Endodermal cell (in vitro differentiated cells): ENCODE data around the gene ZFYVE1. TPM values are rescaled to one million over a fixed set of nuclear protein-coding genes. Genes with fewer than 3 reads are reported as not detected.
"Not testable (repeated sequence)": the region's sequence is repeated elsewhere in the genome, so short reads cannot be mapped to it uniquely, and the experiment has no call there.

Source experiments
- DNase-seq: peaks from one replicate; pipeline ENCODE4 v3.0.0-alpha.2; 2017
- H3K27ac ChIP-seq: 2 replicates; pipeline ENCODE4 v1.5.1; 2013; ENCODE audit warnings: mild to moderate bottlenecking, low read depth, low read length, moderate library complexity
- H3K27me3 ChIP-seq: 2 replicates; pipeline ENCODE4 v1.6.1; 2013; ENCODE audit warnings: mild to moderate bottlenecking, low read length, moderate library complexity; ENCODE audit not compliant: insufficient read depth, control insufficient read depth, poor library complexity, severe bottlenecking
- H3K36me3 ChIP-seq: 2 replicates; pipeline ENCODE4 v1.7.0; 2013; ENCODE audit warnings: mild to moderate bottlenecking, low read length, moderate library complexity; ENCODE audit not compliant: control insufficient read depth, insufficient read depth
- H3K4me1 ChIP-seq: one replicate; pipeline ENCODE4 v1.7.0; 2013; ENCODE audit warnings: low read length; ENCODE audit not compliant: control insufficient read depth, insufficient read depth
- H3K4me3 ChIP-seq: 2 replicates; pipeline ENCODE4 v1.5.1; 2013; ENCODE audit warnings: mild to moderate bottlenecking, low read length, moderate library complexity
- H3K9ac ChIP-seq: 2 replicates; pipeline ENCODE4 v1.6.1; 2013; ENCODE audit warnings: mild to moderate bottlenecking, low read length, moderate library complexity; ENCODE audit not compliant: poor library complexity, severe bottlenecking; ENCODE audit errors: extremely low read depth
- H3K9me3 ChIP-seq: 2 replicates; pipeline ENCODE4 v1.6.1; 2013; ENCODE audit warnings: mild to moderate bottlenecking, low read length, moderate library complexity; ENCODE audit not compliant: control insufficient read depth
- H3K27ac Mint-ChIP-seq: 2 replicates; pipeline ENCODE4 v1.8.0; 2020; ENCODE audit warnings: mixed read lengths
- H3K27me3 Mint-ChIP-seq: 2 replicates; pipeline ENCODE4 v1.8.0; 2021; ENCODE audit warnings: mild to moderate bottlenecking, mixed read lengths; ENCODE audit not compliant: insufficient read depth
- H3K36me3 Mint-ChIP-seq: 2 replicates; pipeline ENCODE4 v1.8.0; 2020; ENCODE audit warnings: low read depth, mixed read lengths
- H3K4me1 Mint-ChIP-seq: 2 replicates; pipeline ENCODE4 v1.8.0; 2020; ENCODE audit warnings: mixed read lengths
- H3K4me3 Mint-ChIP-seq: 2 replicates; pipeline ENCODE4 v1.8.0; 2020; ENCODE audit warnings: mild to moderate bottlenecking, moderate library complexity, mixed read lengths
- H3K9me3 Mint-ChIP-seq: 2 replicates; pipeline ENCODE4 v1.8.0; 2020; ENCODE audit warnings: mild to moderate bottlenecking, mixed read lengths
- CTCF ChIP-seq: fragments of 200-600 bp; sonication (generic); conservative IDR thresholded peaks from 2 replicates; pipeline ENCODE4 v1.5.0; 2021; ENCODE audit warnings: antibody characterized with exemption, mild to moderate bottlenecking
- WGBS, 2 experiments: methylation state at CpG; one replicate each; pipeline versions ENCODE4 v1.1.5 to v1.1.7; 2013; ENCODE audit warnings: missing lambda C conversion rate in 2 of 2, mixed read lengths in 1 of 2; ENCODE audit not compliant: insufficient coverage in 1 of 2, insufficient read length in 1 of 2; 5-methylcytosine and 5-hydroxymethylcytosine counted together
- total RNA-seq, 2 donors: library from RNA; stranded (reverse); fragmentation: NEBNext Ultra II Directional in 1 of 2; extraction: Animal tissue kit (Norgen Biotek cat#: 25700) in 1 of 2; gene quantifications; 2 replicates in 1 of 2; 3 replicates in 1 of 2; pipeline ENCODE4 v1.2.1, GENCODE V29; 2021

ZFYVE1 gene
- total RNA-seq, 2 donors from 2014 or later: 11.6 to 16.6 TPM

GRCh38 chr14:73026243-73026844 is 562 bp downstream of the ZFYVE1 start:
- DNase-seq: peak; percentile 44
- H3K27me3 ChIP-seq: no peaks in the 10 kb centered on the region
- peak overlapping the region; percentile 88 for H3K4me3 ChIP-seq
- no peak overlapping the region for H3K27ac ChIP-seq
- H3K9me3 Mint-ChIP-seq: no peaks in the 10 kb centered on the region
- 0 to 7% methylated on average over 4 to 13 of the region's 21 CpGs for WGBS, 2 experiments
- no peaks in the 10 kb centered on the region for H3K9me3 ChIP-seq
- H3K27ac Mint-ChIP-seq: peak overlapping the region; percentile 90
- H3K36me3 Mint-ChIP-seq: peaks cover 25% of the 10 kb centered on the region
- peak overlapping the region; percentile 81 for H3K4me3 Mint-ChIP-seq
- peaks cover 29% of the 10 kb centered on the region for H3K36me3 ChIP-seq
- no peaks in the 10 kb centered on the region for H3K27me3 Mint-ChIP-seq
- H3K4me1 Mint-ChIP-seq: peaks cover 19% of the 10 kb centered on the region
- peak overlapping the region; percentile 59 for H3K9ac ChIP-seq
- H3K4me1 ChIP-seq: peaks cover 5% of the 10 kb centered on the region
- TF ChIP-seq CTCF: no peak

- Mint-ChIP-seq H3K9me3 (no peaks in the 10 kb centered on the region), H3K4me1 (peaks cover 19% of the 10 kb centered on the region), H3K4me3 (peak overlapping the region; percentile 81), H3K27ac (no peak overlapping the region), H3K36me3 (peaks cover 25% of the 10 kb centered on the region), H3K27me3 (no peaks in the 10 kb centered on the region)
- H3K4me3 ChIP-seq: peak overlapping the region; percentile 88
- 87 to 91% methylated on average over 2 to 3 of the region's 3 CpGs for WGBS, 2 experiments
- no peak overlapping the region for H3K27ac ChIP-seq
- H3K4me1 ChIP-seq: peaks cover 5% of the 10 kb centered on the region
- no peak for TF ChIP-seq CTCF
- DNase-seq: no peak
- H3K9me3 ChIP-seq: no peaks in the 10 kb centered on the region
- H3K27me3 ChIP-seq: no peaks in the 10 kb centered on the region
- peak overlapping the region; percentile 59 for H3K9ac ChIP-seq
- peaks cover 34% of the 10 kb centered on the region for H3K36me3 ChIP-seq
Measured at GRCh38 chr14:73025544-73025943, 1.4 kb downstream of the ZFYVE1 start.

- Mint-ChIP-seq H3K9me3 (no peaks in the 10 kb centered on the region), H3K27ac (no peak overlapping the region), H3K27me3 (no peaks in the 10 kb centered on the region), H3K4me1 (peaks cover 13% of the 10 kb centered on the region), H3K4me3 (no peak overlapping the region), H3K36me3 (peaks cover 38% of the 10 kb centered on the region)
- H3K4me1 ChIP-seq: no peaks in the 10 kb centered on the region
- whole genome bisulfite sequencing, 2 experiments: 97 to 100% methylated on average over 2 to 4 of the region's 4 CpGs
- no peak overlapping the region for H3K9ac ChIP-seq
- no peak for TF ChIP-seq CTCF
- no peaks in the 10 kb centered on the region for H3K27me3 ChIP-seq
- peak overlapping the region; percentile 53 for H3K4me3 ChIP-seq
- H3K27ac ChIP-seq: no peak overlapping the region
- no peaks in the 10 kb centered on the region for H3K9me3 ChIP-seq
- H3K36me3 ChIP-seq: peaks cover 46% of the 10 kb centered on the region
- no peak for DNase-seq
Measured at GRCh38 chr14:73022051-73022450, 4.9 kb downstream of the ZFYVE1 start.

GRCh38 chr14:73016011-73016410 is 10.9 kb downstream of the ZFYVE1 start:
- H3K4me3 ChIP-seq, H3K27ac Mint-ChIP-seq, H3K4me3 Mint-ChIP-seq, H3K4me1 Mint-ChIP-seq, H3K9ac ChIP-seq, DNase-seq, H3K4me1 ChIP-seq, H3K27ac ChIP-seq, H3K9me3 ChIP-seq, H3K9me3 Mint-ChIP-seq, H3K27me3 Mint-ChIP-seq, H3K27me3 ChIP-seq: not testable (repeated sequence)
- WGBS, 2 experiments: 92 to 96% methylated on average over 10 of the region's 10 CpGs
- H3K36me3 Mint-ChIP-seq: peaks cover 39% of the 10 kb centered on the region
- H3K36me3 ChIP-seq: peaks cover 35% of the 10 kb centered on the region

GRCh38 chr14:73015552-73015951 is 11.4 kb downstream of the ZFYVE1 start:
- not testable (repeated sequence) for H3K27ac ChIP-seq, H3K27ac Mint-ChIP-seq, H3K4me1 Mint-ChIP-seq, H3K27me3 Mint-ChIP-seq, H3K27me3 ChIP-seq, DNase-seq, H3K4me3 Mint-ChIP-seq, H3K4me1 ChIP-seq, H3K9me3 Mint-ChIP-seq, H3K9me3 ChIP-seq, H3K4me3 ChIP-seq, H3K9ac ChIP-seq
- H3K36me3 Mint-ChIP-seq: peaks cover 39% of the 10 kb centered on the region
- peaks cover 31% of the 10 kb centered on the region for H3K36me3 ChIP-seq
- WGBS, 2 experiments: 96 to 98% methylated on average over 14 of the region's 14 CpGs
